OCI-M2 (cell line): Measurements from ENCODE around the gene CDK5RAP2.
"Not testable (repeated sequence)": the region's sequence is repeated elsewhere in the genome, so short reads cannot be mapped to it uniquely, and the experiment has no call there.

Source experiments
- DNase-seq: peaks from one replicate; lab custom pipeline; 2025; ENCODE audit not compliant: unreplicated experiment; lab: John Stamatoyannopoulos, UW

Gene CDK5RAP2

GRCh38 chr9:120515996-120516395, 64.0 kb downstream of the CDK5RAP2 start:
- not testable (repeated sequence) for DNase-seq

GRCh38 chr9:120515481-120515880, 64.5 kb downstream of the CDK5RAP2 start:
- not testable (repeated sequence) for DNase-seq

GRCh38 chr9:120514405-120514804, 65.6 kb downstream of the CDK5RAP2 start:
- DNase-seq = no peak

- no peak for DNase-seq
These were observed 66.1 kb downstream of the CDK5RAP2 start for GRCh38 chr9:120513825-120514396.

- no peak for DNase-seq
These were observed 69.2 kb downstream of the CDK5RAP2 start for GRCh38 chr9:120510816-120511215.

GRCh38 chr9:120507936-120508510, 71.9 kb downstream of the CDK5RAP2 start:
- no peak for DNase-seq

- no peak for DNase-seq
These were observed 74.8 kb downstream of the CDK5RAP2 start for GRCh38 chr9:120505186-120505585.

GRCh38 chr9:120500733-120501132, 79.2 kb downstream of the CDK5RAP2 start:
- no peak for DNase-seq

- not testable (repeated sequence) for DNase-seq
These were observed 82.1 kb downstream of the CDK5RAP2 start for GRCh38 chr9:120497865-120498264.

- DNase-seq = not testable (repeated sequence)
These were observed 83.5 kb downstream of the CDK5RAP2 start for GRCh38 chr9:120496438-120496837.

- no peak for DNase-seq
These were observed 88.9 kb downstream of the CDK5RAP2 start for GRCh38 chr9:120490888-120491595.

GRCh38 chr9:120486835-120487234, 93.1 kb downstream of the CDK5RAP2 start:
- no peak for DNase-seq

- no peak for DNase-seq
These were observed 93.6 kb downstream of the CDK5RAP2 start for GRCh38 chr9:120486347-120486746.

- DNase-seq = no peak
These were observed 94.2 kb downstream of the CDK5RAP2 start for GRCh38 chr9:120485788-120486187.

GRCh38 chr9:120484162-120484561, 95.8 kb downstream of the CDK5RAP2 start:
- no peak for DNase-seq

- no peak for DNase-seq
These were observed 97.4 kb downstream of the CDK5RAP2 start for GRCh38 chr9:120482424-120483186.

GRCh38 chr9:120481846-120482245, 98.1 kb downstream of the CDK5RAP2 start:
- DNase-seq = no peak

GRCh38 chr9:120481248-120481647, 98.7 kb downstream of the CDK5RAP2 start:
- no peak for DNase-seq

GRCh38 chr9:120480707-120481106, 99.3 kb downstream of the CDK5RAP2 start:
- DNase-seq = no peak

- DNase-seq = no peak
These were observed 101.8 kb downstream of the CDK5RAP2 start for GRCh38 chr9:120478208-120478607.

- no peak for DNase-seq
These were observed 102.4 kb downstream of the CDK5RAP2 start for GRCh38 chr9:120477534-120478001.

GRCh38 chr9:120475341-120475740, 104.6 kb downstream of the CDK5RAP2 start:
- DNase-seq = no peak
